Adipocyte (in vitro differentiated cells): ENCODE results near the gene CSRNP3.

Source experiments
- DNase-seq: peaks from one replicate; pipeline ENCODE4 v3.0.0-alpha.2; 2015; ENCODE audit warnings: low read depth
- H3K27me3 ChIP-seq: replicated peaks from 2 replicates; pipeline ENCODE4 v1.7.0; 2013; ENCODE audit warnings: mild to moderate bottlenecking, low read length, moderate library complexity; ENCODE audit not compliant: control insufficient read depth, insufficient read depth
- H3K36me3 ChIP-seq: 2 replicates; pipeline ENCODE4 v1.7.0; 2013; ENCODE audit warnings: low read length, mild to moderate bottlenecking, moderate library complexity; ENCODE audit not compliant: control insufficient read depth, insufficient read depth, severe bottlenecking
- H3K4me1 ChIP-seq: 2 replicates; pipeline ENCODE4 v1.7.0; 2013; ENCODE audit warnings: mild to moderate bottlenecking, low read length, moderate library complexity; ENCODE audit not compliant: control insufficient read depth, insufficient read depth
- H3K4me3 ChIP-seq: 2 replicates; pipeline ENCODE4 v1.7.0; 2013; ENCODE audit warnings: mild to moderate bottlenecking, low read length, moderate library complexity
- H3K9ac ChIP-seq: 2 replicates; pipeline ENCODE4 v1.7.0; 2013; ENCODE audit warnings: mild to moderate bottlenecking, low read length, moderate library complexity
- H3K9me3 ChIP-seq: 2 replicates; pipeline ENCODE4 v1.7.0; 2013; ENCODE audit warnings: mild to moderate bottlenecking, low read length, moderate library complexity; ENCODE audit not compliant: control insufficient read depth

Gene CSRNP3

GRCh38 chr2:165440367-165440766, 29.1 kb upstream of the CSRNP3 start:
- no peak overlapping the region for H3K4me3 ChIP-seq
- H3K36me3 ChIP-seq = no peaks in the 10 kb centered on the region
- no peaks in the 10 kb centered on the region for H3K27me3 ChIP-seq
- DNase-seq = peak; percentile 98
- no peak overlapping the region for H3K9ac ChIP-seq
- no peaks in the 10 kb centered on the region for H3K9me3 ChIP-seq
- no peaks in the 10 kb centered on the region for H3K4me1 ChIP-seq

DNA sequence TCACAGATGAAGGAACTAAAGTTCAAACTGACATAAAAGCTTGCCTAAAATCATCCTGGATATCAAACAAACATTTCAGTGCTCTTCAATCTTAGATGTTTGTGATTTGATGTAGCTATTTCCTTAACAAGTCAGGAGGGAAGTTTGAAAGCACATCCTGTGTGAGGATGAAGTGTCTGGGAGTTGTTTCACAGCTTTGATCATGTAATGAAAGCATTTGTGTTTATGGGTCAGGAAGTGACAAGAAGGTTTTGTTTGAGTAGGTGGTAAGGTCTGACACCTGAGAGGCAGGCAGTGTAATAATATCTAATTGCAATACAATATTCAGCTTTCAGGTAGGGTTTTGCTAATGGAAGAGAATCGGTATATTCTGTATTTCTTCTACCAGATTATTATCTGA, 26.0 kb upstream of the CSRNP3 start:
- DNase-seq = no peak
- Histone ChIP-seq H3K9ac (no peak overlapping the region), H3K36me3 (no peaks in the 10 kb centered on the region), H3K4me1 (no peaks in the 10 kb centered on the region), H3K27me3 (peaks cover 4% of the 10 kb centered on the region), H3K9me3 (no peaks in the 10 kb centered on the region), H3K4me3 (no peak overlapping the region)

GRCh38 chr2:165448406-165448805, 21.1 kb upstream of the CSRNP3 start:
- no peaks in the 10 kb centered on the region for H3K36me3 ChIP-seq
- H3K9me3 ChIP-seq = no peaks in the 10 kb centered on the region
- no peaks in the 10 kb centered on the region for H3K4me1 ChIP-seq
- DNase-seq = no peak
- H3K9ac ChIP-seq = no peak overlapping the region
- no peak overlapping the region for H3K4me3 ChIP-seq
- peaks cover 4% of the 10 kb centered on the region for H3K27me3 ChIP-seq

- Histone ChIP-seq H3K9ac (no peak overlapping the region), H3K36me3 (no peaks in the 10 kb centered on the region), H3K9me3 (no peaks in the 10 kb centered on the region), H3K27me3 (peaks cover 4% of the 10 kb centered on the region), H3K4me3 (no peak overlapping the region), H3K4me1 (no peaks in the 10 kb centered on the region)
- DNase-seq = no peak
Measured at GRCh38 chr2:165450156-165450555, 19.3 kb upstream of the CSRNP3 start.

DNA sequence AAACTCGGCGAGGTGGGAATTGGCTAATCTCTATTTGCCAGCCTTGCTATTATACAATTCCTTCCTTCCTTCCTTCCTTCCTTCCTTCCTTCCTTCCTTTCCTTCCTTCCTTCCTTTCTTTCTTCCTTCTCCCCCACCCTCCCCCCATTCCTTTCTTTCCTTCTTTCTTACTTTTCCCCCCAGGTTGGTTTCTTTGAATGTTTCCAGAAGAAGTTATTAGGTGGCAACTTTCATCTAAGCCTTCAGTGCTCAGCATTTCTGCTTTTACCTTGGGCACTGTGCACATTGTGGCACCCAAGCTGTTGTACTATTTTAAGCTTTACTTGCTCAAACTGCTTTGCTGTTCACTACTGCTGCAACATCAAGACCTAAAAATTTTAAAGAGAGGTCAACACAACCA, 17.2 kb upstream of the CSRNP3 start:
- Histone ChIP-seq H3K4me3 (no peak overlapping the region), H3K27me3 (peaks cover 4% of the 10 kb centered on the region), H3K9me3 (peaks cover 7% of the 10 kb centered on the region), H3K4me1 (no peaks in the 10 kb centered on the region), H3K36me3 (no peaks in the 10 kb centered on the region), H3K9ac (no peak overlapping the region)
- DNase-seq = no peak

DNA sequence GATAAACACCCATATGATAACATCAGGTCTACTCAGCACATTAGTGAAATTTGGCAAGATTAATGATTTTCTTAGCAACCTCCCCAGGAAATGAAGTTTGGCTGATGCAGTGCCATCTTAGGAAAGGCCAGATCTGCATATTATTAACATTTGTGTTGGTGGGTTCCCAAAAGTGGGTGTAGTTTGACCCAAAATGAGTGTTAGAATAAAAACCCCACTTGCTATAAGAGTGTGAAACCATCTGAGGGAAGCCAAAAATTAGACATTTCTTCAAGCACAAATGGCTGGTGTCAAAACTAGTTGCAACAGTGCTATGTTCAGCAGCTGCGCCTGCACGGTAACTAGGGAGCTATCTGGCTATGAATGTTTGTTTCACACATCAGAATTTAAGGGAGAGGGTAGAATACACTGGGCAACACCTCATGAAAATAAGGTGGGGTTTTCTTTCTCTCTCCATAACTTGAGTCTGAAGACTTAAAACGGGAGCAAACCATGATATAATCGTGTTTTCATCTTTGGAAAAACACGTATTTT, 15.9 kb upstream of the CSRNP3 start:
- no peaks in the 10 kb centered on the region for H3K36me3 ChIP-seq
- H3K9me3 ChIP-seq = peaks cover 7% of the 10 kb centered on the region
- H3K27me3 ChIP-seq = no peaks in the 10 kb centered on the region
- H3K9ac ChIP-seq = no peak overlapping the region
- no peak for DNase-seq
- H3K4me1 ChIP-seq = no peaks in the 10 kb centered on the region
- H3K4me3 ChIP-seq = no peak overlapping the region

GRCh38 chr2:165454905-165455304, 14.6 kb upstream of the CSRNP3 start:
- Histone ChIP-seq H3K4me1 (no peaks in the 10 kb centered on the region), H3K27me3 (no peaks in the 10 kb centered on the region), H3K36me3 (no peaks in the 10 kb centered on the region), H3K9ac (no peak overlapping the region), H3K4me3 (no peak overlapping the region), H3K9me3 (peaks cover 7% of the 10 kb centered on the region)
- DNase-seq = no peak

DNA sequence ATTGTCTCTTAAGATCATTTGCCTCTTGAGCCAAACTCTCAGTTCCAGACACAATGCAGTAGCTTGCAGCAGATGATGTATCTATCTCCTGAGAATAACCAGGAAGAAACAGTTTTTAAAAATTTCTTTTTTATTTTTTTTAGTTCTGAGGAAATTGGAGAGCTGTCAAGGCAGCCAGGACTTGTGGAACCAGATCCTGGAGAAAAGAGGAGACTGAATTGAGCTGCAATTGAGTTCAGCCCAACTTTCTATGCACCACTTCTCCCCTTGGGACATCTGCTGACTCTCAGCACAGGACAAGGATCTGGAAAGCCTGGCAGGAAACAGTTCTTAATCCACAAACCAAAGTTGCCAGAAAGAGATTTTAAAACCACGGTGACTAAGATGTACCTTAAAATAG, 13.5 kb upstream of the CSRNP3 start:
- no peak for DNase-seq
- no peak overlapping the region for H3K9ac ChIP-seq
- H3K36me3 ChIP-seq = no peaks in the 10 kb centered on the region

DNA sequence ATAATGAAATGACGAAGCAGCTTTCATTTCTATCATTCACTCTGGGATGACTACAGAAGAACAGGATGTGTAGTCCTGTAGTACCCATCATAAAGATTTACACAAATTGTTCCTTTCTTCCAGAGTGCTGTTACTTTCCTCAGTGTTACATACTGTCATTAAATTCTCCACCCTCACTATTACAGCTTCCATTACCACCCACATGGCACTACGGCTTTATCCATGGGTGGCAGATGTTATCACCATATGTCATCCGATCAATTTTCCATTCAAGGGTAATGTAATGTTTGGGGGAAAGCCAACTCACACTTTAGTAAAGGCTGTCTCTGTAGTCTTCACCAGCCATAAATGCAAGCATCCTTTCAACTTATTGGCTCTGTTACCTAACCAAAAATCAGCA, 7.1 kb upstream of the CSRNP3 start:
- no peak overlapping the region for H3K9ac ChIP-seq
- no peaks in the 10 kb centered on the region for H3K9me3 ChIP-seq
- no peaks in the 10 kb centered on the region for H3K36me3 ChIP-seq

More for the DNA sequence above, 13.5 kb upstream of the CSRNP3 start:
- Histone ChIP-seq H3K4me3 (no peak overlapping the region), H3K4me1 (no peaks in the 10 kb centered on the region), H3K27me3 (no peaks in the 10 kb centered on the region), H3K9me3 (peaks cover 7% of the 10 kb centered on the region)

DNA sequence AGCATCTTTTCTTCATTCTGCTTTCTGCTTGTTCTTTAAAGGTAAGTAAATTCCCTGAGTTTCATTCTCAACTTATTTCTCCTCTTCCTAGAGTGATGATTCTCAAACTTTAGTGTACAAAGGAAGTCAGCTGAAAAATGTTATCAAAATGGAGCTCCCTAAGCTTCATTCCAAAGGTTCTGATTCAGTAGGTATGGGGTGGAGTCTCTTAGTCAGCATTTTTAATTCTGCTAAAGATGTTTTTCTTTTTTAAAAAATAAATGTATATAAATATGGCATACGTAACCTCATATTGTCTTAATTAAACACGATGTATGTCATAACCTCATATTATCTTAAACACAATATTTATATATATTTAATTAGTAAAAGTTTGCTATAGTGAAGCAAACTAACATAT, 3.1 kb upstream of the CSRNP3 start:
- no peaks in the 10 kb centered on the region for H3K4me1 ChIP-seq
- no peak overlapping the region for H3K4me3 ChIP-seq
- no peaks in the 10 kb centered on the region for H3K9me3 ChIP-seq
- no peaks in the 10 kb centered on the region for H3K36me3 ChIP-seq
- no peak overlapping the region for H3K9ac ChIP-seq
- H3K27me3 ChIP-seq = no peaks in the 10 kb centered on the region
- DNase-seq = no peak

More for the DNA sequence above, 7.1 kb upstream of the CSRNP3 start:
- no peak for DNase-seq
- H3K4me1 ChIP-seq = no peaks in the 10 kb centered on the region
- no peak overlapping the region for H3K4me3 ChIP-seq
- H3K27me3 ChIP-seq = no peaks in the 10 kb centered on the region

- no peak overlapping the region for H3K4me3 ChIP-seq
- DNase-seq = no peak
- no peaks in the 10 kb centered on the region for H3K27me3 ChIP-seq
- H3K9ac ChIP-seq = no peak overlapping the region
- no peaks in the 10 kb centered on the region for H3K9me3 ChIP-seq
- no peaks in the 10 kb centered on the region for H3K4me1 ChIP-seq
- H3K36me3 ChIP-seq = no peaks in the 10 kb centered on the region
Measured at GRCh38 chr2:165467921-165468320, 1.6 kb upstream of the CSRNP3 start.

DNA sequence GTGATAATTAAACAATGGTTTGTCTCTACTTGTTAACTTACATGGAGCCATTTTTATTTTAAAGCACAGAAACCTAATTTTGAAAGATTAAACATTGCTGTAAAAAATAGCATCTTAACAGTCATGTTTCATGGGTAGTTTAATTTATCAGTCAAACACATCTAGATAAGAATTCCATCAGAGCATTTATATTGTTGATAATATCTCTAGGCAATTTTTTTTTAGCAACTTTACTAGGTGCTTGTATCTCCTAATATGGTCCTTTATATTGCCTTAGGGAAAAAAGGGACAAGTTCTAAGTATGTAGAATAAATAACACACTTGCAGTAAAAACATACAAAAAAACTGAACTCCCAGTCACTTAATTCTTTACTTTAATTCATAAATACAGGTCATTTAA, 863 bp downstream of the CSRNP3 start:
- Histone ChIP-seq H3K4me3 (peak overlapping the region; percentile 89), H3K27me3 (no peaks in the 10 kb centered on the region), H3K4me1 (no peaks in the 10 kb centered on the region), H3K36me3 (no peaks in the 10 kb centered on the region), H3K9ac (peak overlapping the region; percentile 77), H3K9me3 (no peaks in the 10 kb centered on the region)
- no peak for DNase-seq
